ENCODE data around the gene SHPK. TPM values are rescaled to one million over a fixed set of nuclear protein-coding genes. Genes with fewer than 3 reads are reported as not detected.

SHPK gene
- total RNA-seq, 6 experiments from 2014 or later, result 13.5 to 26.1 (median 22.8) TPM

- Histone ChIP-seq H3K27ac (no peak overlapping the region), H3K9me3 (no peaks in the 10 kb centered on the region), H3K4me3 (no peak overlapping the region), H3K4me1 (no peaks in the 10 kb centered on the region), H3K36me3 (peaks cover 0 to under 1% (median under 1%) of the 10 kb centered on the region in 4 donors), H3K27me3 (no peaks in the 10 kb centered on the region)
- WGBS (ENCODE audit: insufficient coverage, low coverage, low lambda C conversion rate, missing lambda C conversion rate), result 86% methylated on average over 8 of the region's 27 CpGs
- ATAC-seq (no peak), DNase-seq (peak in 1 of 3 donors; percentile 38)
- no peak for TF ChIP-seq POLR2A (IDR thresholded peaks at IDR 0.05)
- TF ChIP-seq CTCF (IDR thresholded peaks at IDR 0.05), result no peak
- intact Hi-C loops (cut with DNase I), result no loop called here
Measured at GRCh38 chr17:3596804-3597464, 39.1 kb downstream of the SHPK start.

- intact Hi-C loops (cut with DNase I), result no loop called here
- ATAC-seq, result no peak
- 81% methylated on average over 7 of the region's 15 CpGs for WGBS (ENCODE audit: insufficient coverage, low coverage, low lambda C conversion rate, missing lambda C conversion rate)
- H3K4me1 ChIP-seq, result no peaks in the 10 kb centered on the region
- TF ChIP-seq CTCF (IDR thresholded peaks at IDR 0.05) (no peak), POLR2A (IDR thresholded peaks at IDR 0.05) (no peak)
- H3K9me3 ChIP-seq, result no peaks in the 10 kb centered on the region
- H3K36me3 ChIP-seq, result peaks cover 0 to 19% (median 11%) of the 10 kb centered on the region in 4 donors
- no peak for DNase-seq
- no peak overlapping the region for H3K4me3 ChIP-seq
- no peak overlapping the region for H3K27ac ChIP-seq
- no peaks in the 10 kb centered on the region for H3K27me3 ChIP-seq
Measured at GRCh38 chr17:3594976-3595375, 41.1 kb downstream of the SHPK start.

GRCh38 chr17:3594051-3594800 is 41.8 kb downstream of the SHPK start:
- DNase-seq, result no peak
- intact Hi-C loops (cut with DNase I), result no loop called here
- peaks cover 0 to 26% (median 15%) of the 10 kb centered on the region in 4 donors for H3K36me3 ChIP-seq

GRCh38 chr17:3593384-3593783 is 42.7 kb downstream of the SHPK start:
- ATAC-seq (no peak), DNase-seq (no peak)
- intact Hi-C loops (cut with DNase I), result no loop called here
- WGBS (ENCODE audit: insufficient coverage, low coverage, low lambda C conversion rate, missing lambda C conversion rate), result 80% methylated on average over 3 of the region's 5 CpGs
- Histone ChIP-seq H3K9me3 (no peaks in the 10 kb centered on the region), H3K36me3 (peaks cover 0 to 28% (median 15%) of the 10 kb centered on the region in 4 donors), H3K4me1 (no peaks in the 10 kb centered on the region), H3K4me3 (no peak overlapping the region), H3K27me3 (no peaks in the 10 kb centered on the region), H3K27ac (no peak overlapping the region)
- no peak for TF ChIP-seq POLR2A (IDR thresholded peaks at IDR 0.05)
- no peak for TF ChIP-seq CTCF (IDR thresholded peaks at IDR 0.05)

More at GRCh38 chr17:3594051-3594800, 41.8 kb downstream of the SHPK start:
- Histone ChIP-seq H3K27me3 (no peaks in the 10 kb centered on the region), H3K4me3 (no peak overlapping the region), H3K9me3 (no peaks in the 10 kb centered on the region), H3K27ac (peak overlapping the region in 1 of 3 donors; percentile 10), H3K4me1 (no peaks in the 10 kb centered on the region)
- ATAC-seq, result peak in 2 of 4 donors; percentile 10 to 51
- no peak for TF ChIP-seq POLR2A (IDR thresholded peaks at IDR 0.05)
- TF ChIP-seq CTCF (IDR thresholded peaks at IDR 0.05), result no peak
- 52% methylated on average over 7 of the region's 11 CpGs for WGBS (ENCODE audit: insufficient coverage, low coverage, low lambda C conversion rate, missing lambda C conversion rate)
